Fibroblast of upper back skin (primary cell): ENCODE results near the gene HLA-DOA.

ENCODE experiments used
- DNase-seq: peaks from one replicate; pipeline ENCODE4 v3.0.0-alpha.2; 2013

The HLA-DOA gene

GRCh38 chr6:32962213-32962826 is 47.1 kb downstream of the HLA-DOA start:
- no peak for DNase-seq

GRCh38 chr6:32960563-32960962 is 48.8 kb downstream of the HLA-DOA start:
- no peak for DNase-seq

- DNase-seq = no peak
Measured at GRCh38 chr6:32956176-32956575, 53.2 kb downstream of the HLA-DOA start.

GRCh38 chr6:32954986-32955802 is 54.2 kb downstream of the HLA-DOA start:
- no peak for DNase-seq

GRCh38 chr6:32954267-32954666 is 55.1 kb downstream of the HLA-DOA start:
- DNase-seq = no peak
